Fibroblast of skin of right biceps (primary cell): Measurements from ENCODE around the gene CARD14.

Experiments used
- DNase-seq: peaks from one replicate; pipeline ENCODE4 v3.0.0-alpha.2; 2013

Gene CARD14

GRCh38 chr17:80212962-80213642 is 43.3 kb downstream of the CARD14 start:
- DNase-seq, result no peak

GRCh38 chr17:80213643-80213975 is 43.8 kb downstream of the CARD14 start:
- DNase-seq, result no peak

GRCh38 chr17:80214012-80214877 is 44.4 kb downstream of the CARD14 start:
- DNase-seq, result no peak

- DNase-seq, result no peak
These were observed 45.0 kb downstream of the CARD14 start for GRCh38 chr17:80214878-80215210.

- no peak for DNase-seq
These were observed 46.9 kb downstream of the CARD14 start for GRCh38 chr17:80216473-80217456.

- DNase-seq, result no peak
These were observed 48.0 kb downstream of the CARD14 start for GRCh38 chr17:80217703-80218362.

- DNase-seq, result no peak
These were observed 48.6 kb downstream of the CARD14 start for GRCh38 chr17:80218391-80218790.

GRCh38 chr17:80219013-80219762 is 49.4 kb downstream of the CARD14 start:
- DNase-seq, result peak; percentile 90

GRCh38 chr17:80219763-80220053 is 49.9 kb downstream of the CARD14 start:
- peak; percentile 2 for DNase-seq

- DNase-seq, result peak; percentile 63
These were observed 50.4 kb downstream of the CARD14 start, which contains the start of the genes SGSH and SLC26A11 for GRCh38 chr17:80220054-80220735. SGSH (minus strand) TSS chr17:80220333; CDS start chr17:80220313, 20 bp downstream. SLC26A11 (plus strand) TSS chr17:80220427; CDS start chr17:80221561, 1,134 bp downstream.

- DNase-seq, result peak; percentile 5
These were observed 50.9 kb downstream of the CARD14 start for GRCh38 chr17:80220736-80221215.

GRCh38 chr17:80221351-80222105 is 51.7 kb downstream of the CARD14 start:
- no peak for DNase-seq

- DNase-seq, result no peak
These were observed 52.7 kb downstream of the CARD14 start for GRCh38 chr17:80222376-80223141.

- no peak for DNase-seq
These were observed 53.4 kb downstream of the CARD14 start for GRCh38 chr17:80223142-80223815.

GRCh38 chr17:80223838-80224497 is 54.1 kb downstream of the CARD14 start:
- no peak for DNase-seq

GRCh38 chr17:80224683-80225082 is 54.9 kb downstream of the CARD14 start:
- no peak for DNase-seq

GRCh38 chr17:80225230-80225629 is 55.4 kb downstream of the CARD14 start:
- no peak for DNase-seq

- no peak for DNase-seq
These were observed 57.3 kb downstream of the CARD14 start for GRCh38 chr17:80227156-80227555.
